ENCODE data around the gene APBB2. TPM values are rescaled to one million over a fixed set of nuclear protein-coding genes. Genes with fewer than 3 reads are reported as not detected.

Gene APBB2
- total and polyA plus RNA-seq, 2 experiments from 2014 or later: 24.1 to 61.0 TPM

GRCh38 chr4:41245983-41246382, 31.6 kb upstream of the APBB2 start:
- Histone ChIP-seq H2AFZ (no peak overlapping the region), H3K27ac (no peak overlapping the region), H3K4me1 (ENCODE audit: insufficient read depth) (no peaks in the 10 kb centered on the region), H3K4me3 (no peak overlapping the region), H3K9ac (no peak overlapping the region), H4K20me1 (ENCODE audit: insufficient read depth) (no peaks in the 10 kb centered on the region), H3K4me2 (ENCODE audit: unreplicated experiment) (no peak overlapping the region), H3K9me2 (ENCODE audit: insufficient read depth) (no peaks in the 10 kb centered on the region), H3F3A (ENCODE audit: insufficient read depth) (no peaks in the 10 kb centered on the region), H3K79me2 (ENCODE audit: insufficient read depth) (no peaks in the 10 kb centered on the region), H3K9me3 (ENCODE audit: low read depth) (no peaks in the 10 kb centered on the region), H3K36me3 (ENCODE audit: low read depth) (no peaks in the 10 kb centered on the region), H3K27me3 (replicated peaks; ENCODE audit: insufficient read depth) (peaks cover 25% of the 10 kb centered on the region)
- no peak for DNase-seq
- WGBS, 2 experiments (ENCODE audit: low coverage in 1 of 2, low lambda C conversion rate in 2 of 2, missing lambda C conversion rate in 2 of 2): 81 to 88% methylated on average over 1 of the region's 1 CpG
- in situ Hi-C loops (cut with MboI): no loop called here
- TF ChIP-seq EZH2 (IDR thresholded peaks at IDR 0.05; ENCODE audit: insufficient read depth, poor library complexity, severe bottlenecking) (no peak), EZH2phosphoT487 (IDR thresholded peaks at IDR 0.05; ENCODE audit: insufficient read depth, low read depth) (no peak)

- no peak for DNase-seq
- Histone ChIP-seq H3F3A (ENCODE audit: insufficient read depth) (no peaks in the 10 kb centered on the region), H3K79me2 (ENCODE audit: insufficient read depth) (no peaks in the 10 kb centered on the region), H2AFZ (no peak overlapping the region), H4K20me1 (ENCODE audit: insufficient read depth) (no peaks in the 10 kb centered on the region), H3K4me2 (ENCODE audit: unreplicated experiment) (no peak overlapping the region), H3K27ac (no peak overlapping the region), H3K36me3 (ENCODE audit: low read depth) (no peaks in the 10 kb centered on the region), H3K9me2 (ENCODE audit: insufficient read depth) (no peaks in the 10 kb centered on the region), H3K9ac (no peak overlapping the region), H3K4me3 (no peak overlapping the region), H3K9me3 (ENCODE audit: low read depth) (no peaks in the 10 kb centered on the region), H3K4me1 (ENCODE audit: insufficient read depth) (no peaks in the 10 kb centered on the region), H3K27me3 (replicated peaks; ENCODE audit: insufficient read depth) (peaks cover 3% of the 10 kb centered on the region; the same call in 1 of the 2 replicates)
- in situ Hi-C loops (cut with MboI): no loop called here
- TF ChIP-seq EZH2phosphoT487 (IDR thresholded peaks at IDR 0.05; ENCODE audit: insufficient read depth, low read depth) (no peak), EZH2 (IDR thresholded peaks at IDR 0.05; ENCODE audit: insufficient read depth, poor library complexity, severe bottlenecking) (no peak)
- WGBS, 2 experiments (ENCODE audit: low coverage in 1 of 2, low lambda C conversion rate in 2 of 2, missing lambda C conversion rate in 2 of 2): 75 to 80% methylated on average over 1 of the region's 1 CpG
Observed at GRCh38 chr4:41241919-41242318, 27.6 kb upstream of the APBB2 start.

- Histone ChIP-seq H3K9ac (no peak overlapping the region), H3K79me2 (ENCODE audit: insufficient read depth) (no peaks in the 10 kb centered on the region), H3F3A (ENCODE audit: insufficient read depth) (no peaks in the 10 kb centered on the region), H3K9me2 (ENCODE audit: insufficient read depth) (no peaks in the 10 kb centered on the region), H3K27me3 (replicated peaks; ENCODE audit: insufficient read depth) (no peaks in the 10 kb centered on the region), H3K4me3 (no peak overlapping the region), H3K4me1 (ENCODE audit: insufficient read depth) (no peaks in the 10 kb centered on the region), H3K36me3 (ENCODE audit: low read depth) (no peaks in the 10 kb centered on the region), H4K20me1 (ENCODE audit: insufficient read depth) (no peaks in the 10 kb centered on the region), H2AFZ (no peak overlapping the region), H3K27ac (no peak overlapping the region), H3K4me2 (ENCODE audit: unreplicated experiment) (no peak overlapping the region), H3K9me3 (ENCODE audit: low read depth) (no peaks in the 10 kb centered on the region)
- DNase-seq: no peak
- TF ChIP-seq EZH2phosphoT487 (IDR thresholded peaks at IDR 0.05; ENCODE audit: insufficient read depth, low read depth) (no peak), EZH2 (IDR thresholded peaks at IDR 0.05; ENCODE audit: insufficient read depth, poor library complexity, severe bottlenecking) (no peak)
- WGBS, 2 experiments (ENCODE audit: low coverage in 1 of 2, low lambda C conversion rate in 2 of 2, missing lambda C conversion rate in 2 of 2): 39 to 51% methylated on average over 1 of the region's 1 CpG
- in situ Hi-C loops (cut with MboI): no loop called here
Observed at GRCh38 chr4:41236508-41236907, 22.2 kb upstream of the APBB2 start.

- Histone ChIP-seq H3K9ac (no peak overlapping the region), H3K79me2 (ENCODE audit: insufficient read depth) (no peaks in the 10 kb centered on the region), H3K4me1 (ENCODE audit: insufficient read depth) (no peaks in the 10 kb centered on the region), H3K4me3 (no peak overlapping the region), H3K9me3 (ENCODE audit: low read depth) (no peaks in the 10 kb centered on the region), H2AFZ (no peak overlapping the region), H4K20me1 (ENCODE audit: insufficient read depth) (no peaks in the 10 kb centered on the region), H3K36me3 (ENCODE audit: low read depth) (no peaks in the 10 kb centered on the region), H3K9me2 (ENCODE audit: insufficient read depth) (no peaks in the 10 kb centered on the region), H3K27ac (no peak overlapping the region), H3K27me3 (replicated peaks; ENCODE audit: insufficient read depth) (no peaks in the 10 kb centered on the region), H3F3A (ENCODE audit: insufficient read depth) (no peaks in the 10 kb centered on the region), H3K4me2 (ENCODE audit: unreplicated experiment) (no peak overlapping the region)
- WGBS, 2 experiments (ENCODE audit: low coverage in 1 of 2, low lambda C conversion rate in 2 of 2, missing lambda C conversion rate in 2 of 2): 81 to 93% methylated on average over 1 of the region's 1 CpG
- TF ChIP-seq EZH2phosphoT487 (IDR thresholded peaks at IDR 0.05; ENCODE audit: insufficient read depth, low read depth) (no peak), EZH2 (IDR thresholded peaks at IDR 0.05; ENCODE audit: insufficient read depth, poor library complexity, severe bottlenecking) (no peak)
- in situ Hi-C loops (cut with MboI): no loop called here
- no peak for DNase-seq
Observed at GRCh38 chr4:41236032-41236431, 21.7 kb upstream of the APBB2 start.

GRCh38 chr4:41232856-41233255, 18.5 kb upstream of the APBB2 start:
- Histone ChIP-seq H3K9ac (no peak overlapping the region), H3K79me2 (ENCODE audit: insufficient read depth) (no peaks in the 10 kb centered on the region), H2AFZ (no peak overlapping the region), H3K27me3 (replicated peaks; ENCODE audit: insufficient read depth) (no peaks in the 10 kb centered on the region), H3K9me3 (ENCODE audit: low read depth) (no peaks in the 10 kb centered on the region), H3K4me1 (ENCODE audit: insufficient read depth) (no peaks in the 10 kb centered on the region), H3K4me3 (no peak overlapping the region), H3K36me3 (ENCODE audit: low read depth) (no peaks in the 10 kb centered on the region), H3F3A (ENCODE audit: insufficient read depth) (no peaks in the 10 kb centered on the region), H3K4me2 (ENCODE audit: unreplicated experiment) (no peak overlapping the region), H3K9me2 (ENCODE audit: insufficient read depth) (no peaks in the 10 kb centered on the region), H3K27ac (no peak overlapping the region), H4K20me1 (ENCODE audit: insufficient read depth) (no peaks in the 10 kb centered on the region)
- in situ Hi-C loops (cut with MboI): no loop called here
- TF ChIP-seq EZH2phosphoT487 (IDR thresholded peaks at IDR 0.05; ENCODE audit: insufficient read depth, low read depth) (no peak), EZH2 (IDR thresholded peaks at IDR 0.05; ENCODE audit: insufficient read depth, poor library complexity, severe bottlenecking) (no peak)
- WGBS, 2 experiments (ENCODE audit: low coverage in 1 of 2, low lambda C conversion rate in 2 of 2, missing lambda C conversion rate in 2 of 2): 71 to 75% methylated on average over 3 of the region's 3 CpGs
- no peak for DNase-seq
